Keratinocyte (primary cell): ENCODE data around the gene FAM3C. TPM values are rescaled to one million over a fixed set of nuclear protein-coding genes. Genes with fewer than 3 reads are reported as not detected.

Source experiments
- DNase-seq: peaks from one replicate; pipeline ENCODE4 v3.0.0-alpha.2; 2011; ENCODE audit warnings: low read depth, missing footprints, low spot score
- FAIRE-seq: peaks from 2 replicates; lab custom pipeline; 2011; peaks lifted over from hg19 to GRCh38; lab: Jason Lieb, UNC
- H2AFZ ChIP-seq: 2 replicates; pipeline ENCODE4 v1.6.0; 2012; ENCODE audit warnings: low read length, control low read depth, inconsistent platforms; ENCODE audit not compliant: control insufficient read depth
- H3K27ac ChIP-seq: 2 replicates; pipeline ENCODE4 v1.5.1; 2011; ENCODE audit warnings: low read length; ENCODE audit not compliant: control insufficient read depth, insufficient read depth
- H3K27me3 ChIP-seq: 3 replicates; pipeline ENCODE4 v1.6.0; 2011; ENCODE audit warnings: low read length; ENCODE audit not compliant: control insufficient read depth, insufficient read depth; ENCODE audit errors: extremely low read depth
- H3K36me3 ChIP-seq, 2 experiments: 2 replicates in 1 of 2; 3 replicates in 1 of 2; pipeline ENCODE4 v1.5.1; 2011; ENCODE audit warnings: low read length in 2 of 2, mild to moderate bottlenecking in 1 of 2; ENCODE audit not compliant: control insufficient read depth in 2 of 2, insufficient read depth in 2 of 2; ENCODE audit errors: extremely low read depth in 1 of 2
- H3K4me1 ChIP-seq: 3 replicates; pipeline ENCODE4 v1.5.1; 2011; ENCODE audit warnings: low read length; ENCODE audit not compliant: control insufficient read depth, insufficient read depth; ENCODE audit errors: extremely low read depth
- H3K4me2 ChIP-seq: 3 replicates; pipeline ENCODE4 v1.6.0; 2011; ENCODE audit warnings: low read depth, low read length; ENCODE audit not compliant: control insufficient read depth, insufficient read depth; ENCODE audit errors: extremely low read depth
- H3K4me3 ChIP-seq, 3 experiments: fragments of 200-600 bp in 1 of 3; sonication (generic) in 1 of 3; 2 replicates in 2 of 3; 3 replicates in 1 of 3; pipeline ENCODE4 v1.5.1; 2011 to 2016; ENCODE audit warnings: low read length in 3 of 3, mild to moderate bottlenecking in 3 of 3, control low read depth in 2 of 3, inconsistent platforms in 1 of 3, low read depth in 1 of 3, mixed read lengths in 1 of 3, mixed run types in 1 of 3, moderate library complexity in 1 of 3; ENCODE audit not compliant: control insufficient read depth in 2 of 3, insufficient read depth in 2 of 3; ENCODE audit errors: extremely low read depth in 1 of 3
- H3K79me2 ChIP-seq: 2 replicates; pipeline ENCODE4 v1.6.0; 2012; ENCODE audit warnings: low read length; ENCODE audit not compliant: control insufficient read depth, insufficient read depth
- H3K9ac ChIP-seq: 3 replicates; pipeline ENCODE4 v1.6.0; 2011; ENCODE audit warnings: low read length; ENCODE audit not compliant: control insufficient read depth, insufficient read depth; ENCODE audit errors: extremely low read depth
- H3K9me1 ChIP-seq: 3 replicates; pipeline ENCODE4 v1.6.0; 2011; ENCODE audit warnings: low read length; ENCODE audit not compliant: control insufficient read depth, insufficient read depth; ENCODE audit errors: extremely low read depth
- H3K9me3 ChIP-seq: 2 replicates; pipeline ENCODE4 v1.5.1; 2012; ENCODE audit warnings: low read depth, low read length; ENCODE audit not compliant: control insufficient read depth
- H4K20me1 ChIP-seq: 3 replicates; pipeline ENCODE4 v1.6.0; 2011; ENCODE audit warnings: low read length; ENCODE audit not compliant: control insufficient read depth, insufficient read depth; ENCODE audit errors: extremely low read depth
- CTCF ChIP-seq, 3 experiments: IDR thresholded peaks in 1 of 3; conservative IDR thresholded peaks in 1 of 3; optimal IDR thresholded peaks in 1 of 3; 2 replicates in 2 of 3; 3 replicates in 1 of 3; pipeline versions ENCODE3 to v1.5.1; 2011; ENCODE audit warnings: low read length in 3 of 3, mild to moderate bottlenecking in 3 of 3, moderate library complexity in 2 of 3, control low read depth in 1 of 3, inconsistent platforms in 1 of 3; ENCODE audit not compliant: insufficient read depth in 2 of 3; ENCODE audit errors: extremely low read depth in 1 of 3
- EZH2 ChIP-seq: IDR thresholded peaks from one replicate; pipeline ENCODE4 v1.6.1; 2012; ENCODE audit warnings: inconsistent platforms, mild to moderate bottlenecking, low read length, moderate library complexity
- dilution Hi-C: fragments of 300-500 bp; cut with MboI; formaldehyde crosslinking; loops from one replicate; pipeline ENCODE4 v1.7.0; 2020; ENCODE audit warnings: low sequenced_read_pairs; ENCODE audit not compliant: extremely low pct_ligation_motif_present
- polyA plus RNA-seq, 5 experiments: library from polyadenylated mRNA; depleted of rRNA in 3 of 5; stranded (reverse) in 3 of 5; stranded (forward) in 1 of 5; unstranded in 1 of 5; fragments of >200 nt; gene quantifications; 1 replicate in 1 of 5; 2 replicates in 3 of 5; 3 replicates in 1 of 5; pipeline versions ENCODE4 v1.2.1 to v1.2.3, GENCODE V29; 2011 to 2012; ENCODE audit warnings: missing spikeins in 2 of 5, low read depth in 1 of 5, low replicate concordance in 1 of 5

Gene FAM3C
- polyA plus RNA-seq, 1 donor (not counting 4 experiments of a cell fraction or from before 2014, with no cell fraction given), result 93.5 TPM

- Histone ChIP-seq H3K4me3 (no peak overlapping the region), H3K79me2 (no peaks in the 10 kb centered on the region), H3K27me3 (no peaks in the 10 kb centered on the region), H3K9me3 (no peaks in the 10 kb centered on the region), H3K4me2 (no peak overlapping the region), H3K9ac (no peak overlapping the region), H3K36me3 (no peaks in the 10 kb centered on the region), H3K9me1 (no peaks in the 10 kb centered on the region), H4K20me1 (no peaks in the 10 kb centered on the region), H2AFZ (no peak overlapping the region), H3K27ac (no peak overlapping the region), H3K4me1 (peaks cover 4% of the 10 kb centered on the region)
- no peak for FAIRE-seq
- no peak for DNase-seq
- no peak for TF ChIP-seq EZH2
- no peak for TF ChIP-seq CTCF (optimal IDR thresholded peaks at IDR 0.05 in 1 of 3, IDR thresholded peaks at IDR 0.05 in 1 of 3, conservative IDR thresholded peaks at IDR 0.05 in 1 of 3; ENCODE audit: extremely low read depth in 1 of 3, insufficient read depth in 2 of 3, low read length in 3 of 3)
- dilution Hi-C loops, result no loop called here
Observed at GRCh38 chr7:121431996-121432395, 35.9 kb upstream of the FAM3C start.

GRCh38 chr7:121431389-121431995 lies 35.4 kb upstream of the FAM3C start:
- FAIRE-seq, result no peak
- no peaks in the 10 kb centered on the region for H3K27me3 ChIP-seq
- H3K27ac ChIP-seq, result no peak overlapping the region
- H3K79me2 ChIP-seq, result no peaks in the 10 kb centered on the region
- TF ChIP-seq CTCF (optimal IDR thresholded peaks at IDR 0.05 in 1 of 3, IDR thresholded peaks at IDR 0.05 in 1 of 3, conservative IDR thresholded peaks at IDR 0.05 in 1 of 3; ENCODE audit: extremely low read depth in 1 of 3, insufficient read depth in 2 of 3, low read length in 3 of 3) (no peak), EZH2 (no peak)
- dilution Hi-C loops, result no loop called here
- no peak overlapping the region for H2AFZ ChIP-seq
- H3K9ac ChIP-seq, result no peak overlapping the region
- H3K4me2 ChIP-seq, result no peak overlapping the region
- H3K36me3 ChIP-seq, result no peaks in the 10 kb centered on the region
- DNase-seq, result no peak
- H3K4me3 ChIP-seq, result no peak overlapping the region
- no peaks in the 10 kb centered on the region for H3K9me3 ChIP-seq
- peaks cover 4% of the 10 kb centered on the region for H3K4me1 ChIP-seq
- H3K9me1 ChIP-seq, result no peaks in the 10 kb centered on the region
- no peaks in the 10 kb centered on the region for H4K20me1 ChIP-seq
